HepG2 (cell line): Measurements from ENCODE around the gene NHERF2. TPM values are rescaled to one million over a fixed set of nuclear protein-coding genes. Genes with fewer than 3 reads are reported as not detected.

Experiments used
- CREB1 ChIP-seq, 2 experiments: fragments of 450-650 bp in 1 of 2; IDR thresholded peaks; 2 replicates each; pipeline ENCODE4 v1.6.1; 2016 to 2017; ENCODE audit warnings: control low read depth in 1 of 2, mild to moderate bottlenecking in 1 of 2, missing compliant biosample characterization in 1 of 2, missing genetic modification characterization in 1 of 2
- HNRNPH1 ChIP-seq: fragments of 200-400 bp; formaldehyde crosslinking; optimal IDR thresholded peaks from 2 replicates; pipeline ENCODE3; 2017; ENCODE audit warnings: mild to moderate bottlenecking, low read depth, low read length
- NFRKB ChIP-seq: fragments of 450-650 bp; IDR thresholded peaks from 2 replicates; pipeline ENCODE4 v1.6.1; 2017
- PHB2 ChIP-seq: fragments of 450-650 bp; IDR thresholded peaks from 2 replicates; pipeline ENCODE4 v1.6.1; 2018; ENCODE audit not compliant: partially characterized antibody
- SP4 ChIP-seq: sonication (generic); formaldehyde crosslinking; IDR thresholded peaks from 2 replicates; pipeline ENCODE4 v1.8.1; 2023; ENCODE audit warnings: mild to moderate bottlenecking, missing genetic modification reagents
- SRSF9 ChIP-seq: fragments of 200-400 bp; formaldehyde crosslinking; IDR thresholded peaks from 2 replicates; pipeline ENCODE4 v1.6.1; 2018; ENCODE audit warnings: borderline replicate concordance, mild to moderate bottlenecking, low read depth, low read length; ENCODE audit not compliant: insufficient read depth, poor library complexity, severe bottlenecking
- TEAD3 ChIP-seq: optimal IDR thresholded peaks from 2 replicates; pipeline ENCODE3; 2016; ENCODE audit warnings: borderline replicate concordance
- ZNF30 ChIP-seq: sonication (generic); formaldehyde crosslinking; IDR thresholded peaks from 2 replicates; pipeline ENCODE4 v1.5.0; 2020; ENCODE audit warnings: mild to moderate bottlenecking, missing genetic modification reagents
- ZNF451 ChIP-seq: sonication (generic); formaldehyde crosslinking; IDR thresholded peaks from 2 replicates; pipeline ENCODE4 v1.5.0; 2020; ENCODE audit warnings: mild to moderate bottlenecking, missing genetic modification reagents
- ZNF674 ChIP-seq: sonication (generic); formaldehyde crosslinking; IDR thresholded peaks from 2 replicates; pipeline ENCODE4 v1.5.0; 2020; ENCODE audit warnings: low read depth, mild to moderate bottlenecking, missing genetic modification reagents
- polyA plus RNA-seq, 8 experiments: library from polyadenylated mRNA; depleted of rRNA in 3 of 8; stranded (reverse) in 7 of 8; unstranded in 1 of 8; fragments of >200 nt; fragmentation: Illumina TruSeq in 4 of 8; extraction: Trizol in 4 of 8; gene quantifications; 2 replicates each; pipeline versions ENCODE4 v1.2.1 to v1.2.3, GENCODE V29; 2011 to 2016; ENCODE audit warnings: low read depth in 4 of 8, missing spikeins in 1 of 8, mixed read lengths in 1 of 8; ENCODE audit not compliant: insufficient read depth in 1 of 8
- total RNA-seq, 5 experiments: library from RNA; depleted of rRNA; stranded (reverse); fragments of >200 nt; fragmentation: Illumina TruSeq; extraction: Trizol; gene quantifications; 2 replicates each; pipeline ENCODE4 v1.2.3, GENCODE V29; 2016; ENCODE audit warnings: low read depth in 1 of 5
- TF ChIP-seq, protein P1 (sequence below): sonication (generic); formaldehyde crosslinking; IDR thresholded peaks from 2 replicates; pipeline ENCODE4 v1.5.1; 2020; ENCODE audit warnings: mild to moderate bottlenecking, missing genetic modification reagents, moderate library complexity
- TF ChIP-seq, protein P2 (sequence below): IDR thresholded peaks from 2 replicates; pipeline ENCODE4 v1.6.1; 2018; ENCODE audit warnings: missing genetic modification reagents
- TF ChIP-seq, protein P3 (sequence below): sonication (generic); formaldehyde crosslinking; IDR thresholded peaks from 2 replicates; pipeline ENCODE4 v1.4.0; 2020; ENCODE audit warnings: missing genetic modification reagents
- TF ChIP-seq, protein P4 (sequence below): sonication (generic); formaldehyde crosslinking; IDR thresholded peaks from 2 replicates; pipeline ENCODE4 v1.5.0; 2020; ENCODE audit warnings: mild to moderate bottlenecking, missing genetic modification reagents, borderline replicate concordance
- TF ChIP-seq, protein P5 (sequence below): sonication (generic); formaldehyde crosslinking; IDR thresholded peaks from 2 replicates; pipeline ENCODE4 v1.8.0; 2022; ENCODE audit warnings: missing genetic modification reagents, mild to moderate bottlenecking, borderline replicate concordance

The NHERF2 gene
- total and polyA plus RNA-seq, 2 of the 13 experiments (the other 11 are each of a cell fraction or from before 2014, with no cell fraction given): 23.7 to 39.3 TPM

DNA sequence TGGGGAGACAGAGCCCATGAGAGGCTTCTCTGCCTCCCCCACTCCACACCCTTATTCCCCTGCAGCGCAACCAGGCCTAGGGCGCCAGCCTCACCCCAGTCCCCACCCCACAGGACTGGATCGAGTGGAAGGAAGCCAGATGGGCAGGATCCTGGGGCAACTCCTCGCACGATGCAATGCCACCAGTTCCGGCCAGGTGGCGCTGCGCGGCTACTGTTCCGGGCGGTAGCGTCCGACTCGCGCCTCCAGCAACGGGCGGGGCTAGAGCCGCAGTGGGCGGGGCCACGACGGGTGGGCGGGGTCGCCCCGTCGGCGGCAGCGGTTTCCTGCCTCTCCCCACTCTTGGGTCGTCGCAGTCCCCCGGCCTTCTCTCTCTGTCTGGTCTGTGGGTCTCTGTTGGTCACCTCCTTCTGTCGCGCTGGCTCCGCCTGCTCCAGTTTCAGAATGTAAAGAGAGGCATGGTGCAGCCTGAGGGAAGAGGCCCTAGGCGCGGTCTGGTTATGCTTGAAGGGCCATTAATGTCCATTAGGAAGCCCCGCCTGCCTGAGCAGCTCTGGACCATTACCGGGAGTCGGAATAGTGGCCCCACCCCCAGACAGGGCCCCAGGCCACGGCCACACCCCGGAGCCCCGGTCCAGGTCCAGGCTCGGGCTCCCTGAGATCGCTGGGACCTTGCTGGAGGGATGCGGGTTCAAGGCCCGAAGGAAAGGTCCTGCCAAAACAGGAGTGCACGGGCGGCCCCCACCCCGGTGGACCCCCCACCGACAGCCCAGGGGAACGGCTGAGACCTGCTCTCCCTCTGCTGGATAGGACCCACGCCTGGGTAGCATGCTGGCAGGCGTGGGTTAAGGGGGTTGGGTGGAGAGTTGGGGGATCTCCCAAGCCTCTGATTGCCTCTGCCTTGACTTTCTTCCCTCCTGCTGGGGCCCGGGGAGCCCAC is 3.3 kb upstream of the NHERF2 start (continued):
- TF ChIP-seq ZNF674 (no peak), NFRKB (no peak), ZNF451 (CRISPR knock-in tag) (peak; percentile 46; the same call in 1 of the 2 replicates), CREB1 (IDR thresholded peaks at IDR 0.05) (no peak), CREB1 (CRISPR knock-in tag; IDR thresholded peaks at IDR 0.05) (no peak), TEAD3 (CRISPR knock-in tag) (peak; percentile 68), PHB2 (no peak), HNRNPH1 (no peak), SP4 (peak; percentile 96), SRSF9 (no peak), ZNF30 (no peak)
- TF ChIP-seq, protein P1, sequence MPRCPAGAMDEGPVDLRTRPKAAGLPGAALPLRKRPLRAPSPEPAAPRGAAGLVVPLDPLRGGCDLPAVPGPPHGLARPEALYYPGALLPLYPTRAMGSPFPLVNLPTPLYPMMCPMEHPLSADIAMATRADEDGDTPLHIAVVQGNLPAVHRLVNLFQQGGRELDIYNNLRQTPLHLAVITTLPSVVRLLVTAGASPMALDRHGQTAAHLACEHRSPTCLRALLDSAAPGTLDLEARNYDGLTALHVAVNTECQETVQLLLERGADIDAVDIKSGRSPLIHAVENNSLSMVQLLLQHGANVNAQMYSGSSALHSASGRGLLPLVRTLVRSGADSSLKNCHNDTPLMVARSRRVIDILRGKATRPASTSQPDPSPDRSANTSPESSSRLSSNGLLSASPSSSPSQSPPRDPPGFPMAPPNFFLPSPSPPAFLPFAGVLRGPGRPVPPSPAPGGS (CRISPR knock-in tag): no peak
- TF ChIP-seq, protein P2, sequence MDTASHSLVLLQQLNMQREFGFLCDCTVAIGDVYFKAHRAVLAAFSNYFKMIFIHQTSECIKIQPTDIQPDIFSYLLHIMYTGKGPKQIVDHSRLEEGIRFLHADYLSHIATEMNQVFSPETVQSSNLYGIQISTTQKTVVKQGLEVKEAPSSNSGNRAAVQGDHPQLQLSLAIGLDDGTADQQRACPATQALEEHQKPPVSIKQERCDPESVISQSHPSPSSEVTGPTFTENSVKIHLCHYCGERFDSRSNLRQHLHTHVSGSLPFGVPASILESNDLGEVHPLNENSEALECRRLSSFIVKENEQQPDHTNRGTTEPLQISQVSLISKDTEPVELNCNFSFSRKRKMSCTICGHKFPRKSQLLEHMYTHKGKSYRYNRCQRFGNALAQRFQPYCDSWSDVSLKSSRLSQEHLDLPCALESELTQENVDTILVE (CRISPR knock-in tag): no peak
- TF ChIP-seq, protein P3, sequence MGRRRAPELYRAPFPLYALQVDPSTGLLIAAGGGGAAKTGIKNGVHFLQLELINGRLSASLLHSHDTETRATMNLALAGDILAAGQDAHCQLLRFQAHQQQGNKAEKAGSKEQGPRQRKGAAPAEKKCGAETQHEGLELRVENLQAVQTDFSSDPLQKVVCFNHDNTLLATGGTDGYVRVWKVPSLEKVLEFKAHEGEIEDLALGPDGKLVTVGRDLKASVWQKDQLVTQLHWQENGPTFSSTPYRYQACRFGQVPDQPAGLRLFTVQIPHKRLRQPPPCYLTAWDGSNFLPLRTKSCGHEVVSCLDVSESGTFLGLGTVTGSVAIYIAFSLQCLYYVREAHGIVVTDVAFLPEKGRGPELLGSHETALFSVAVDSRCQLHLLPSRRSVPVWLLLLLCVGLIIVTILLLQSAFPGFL (CRISPR knock-in tag): no peak
- TF ChIP-seq, protein P4, sequence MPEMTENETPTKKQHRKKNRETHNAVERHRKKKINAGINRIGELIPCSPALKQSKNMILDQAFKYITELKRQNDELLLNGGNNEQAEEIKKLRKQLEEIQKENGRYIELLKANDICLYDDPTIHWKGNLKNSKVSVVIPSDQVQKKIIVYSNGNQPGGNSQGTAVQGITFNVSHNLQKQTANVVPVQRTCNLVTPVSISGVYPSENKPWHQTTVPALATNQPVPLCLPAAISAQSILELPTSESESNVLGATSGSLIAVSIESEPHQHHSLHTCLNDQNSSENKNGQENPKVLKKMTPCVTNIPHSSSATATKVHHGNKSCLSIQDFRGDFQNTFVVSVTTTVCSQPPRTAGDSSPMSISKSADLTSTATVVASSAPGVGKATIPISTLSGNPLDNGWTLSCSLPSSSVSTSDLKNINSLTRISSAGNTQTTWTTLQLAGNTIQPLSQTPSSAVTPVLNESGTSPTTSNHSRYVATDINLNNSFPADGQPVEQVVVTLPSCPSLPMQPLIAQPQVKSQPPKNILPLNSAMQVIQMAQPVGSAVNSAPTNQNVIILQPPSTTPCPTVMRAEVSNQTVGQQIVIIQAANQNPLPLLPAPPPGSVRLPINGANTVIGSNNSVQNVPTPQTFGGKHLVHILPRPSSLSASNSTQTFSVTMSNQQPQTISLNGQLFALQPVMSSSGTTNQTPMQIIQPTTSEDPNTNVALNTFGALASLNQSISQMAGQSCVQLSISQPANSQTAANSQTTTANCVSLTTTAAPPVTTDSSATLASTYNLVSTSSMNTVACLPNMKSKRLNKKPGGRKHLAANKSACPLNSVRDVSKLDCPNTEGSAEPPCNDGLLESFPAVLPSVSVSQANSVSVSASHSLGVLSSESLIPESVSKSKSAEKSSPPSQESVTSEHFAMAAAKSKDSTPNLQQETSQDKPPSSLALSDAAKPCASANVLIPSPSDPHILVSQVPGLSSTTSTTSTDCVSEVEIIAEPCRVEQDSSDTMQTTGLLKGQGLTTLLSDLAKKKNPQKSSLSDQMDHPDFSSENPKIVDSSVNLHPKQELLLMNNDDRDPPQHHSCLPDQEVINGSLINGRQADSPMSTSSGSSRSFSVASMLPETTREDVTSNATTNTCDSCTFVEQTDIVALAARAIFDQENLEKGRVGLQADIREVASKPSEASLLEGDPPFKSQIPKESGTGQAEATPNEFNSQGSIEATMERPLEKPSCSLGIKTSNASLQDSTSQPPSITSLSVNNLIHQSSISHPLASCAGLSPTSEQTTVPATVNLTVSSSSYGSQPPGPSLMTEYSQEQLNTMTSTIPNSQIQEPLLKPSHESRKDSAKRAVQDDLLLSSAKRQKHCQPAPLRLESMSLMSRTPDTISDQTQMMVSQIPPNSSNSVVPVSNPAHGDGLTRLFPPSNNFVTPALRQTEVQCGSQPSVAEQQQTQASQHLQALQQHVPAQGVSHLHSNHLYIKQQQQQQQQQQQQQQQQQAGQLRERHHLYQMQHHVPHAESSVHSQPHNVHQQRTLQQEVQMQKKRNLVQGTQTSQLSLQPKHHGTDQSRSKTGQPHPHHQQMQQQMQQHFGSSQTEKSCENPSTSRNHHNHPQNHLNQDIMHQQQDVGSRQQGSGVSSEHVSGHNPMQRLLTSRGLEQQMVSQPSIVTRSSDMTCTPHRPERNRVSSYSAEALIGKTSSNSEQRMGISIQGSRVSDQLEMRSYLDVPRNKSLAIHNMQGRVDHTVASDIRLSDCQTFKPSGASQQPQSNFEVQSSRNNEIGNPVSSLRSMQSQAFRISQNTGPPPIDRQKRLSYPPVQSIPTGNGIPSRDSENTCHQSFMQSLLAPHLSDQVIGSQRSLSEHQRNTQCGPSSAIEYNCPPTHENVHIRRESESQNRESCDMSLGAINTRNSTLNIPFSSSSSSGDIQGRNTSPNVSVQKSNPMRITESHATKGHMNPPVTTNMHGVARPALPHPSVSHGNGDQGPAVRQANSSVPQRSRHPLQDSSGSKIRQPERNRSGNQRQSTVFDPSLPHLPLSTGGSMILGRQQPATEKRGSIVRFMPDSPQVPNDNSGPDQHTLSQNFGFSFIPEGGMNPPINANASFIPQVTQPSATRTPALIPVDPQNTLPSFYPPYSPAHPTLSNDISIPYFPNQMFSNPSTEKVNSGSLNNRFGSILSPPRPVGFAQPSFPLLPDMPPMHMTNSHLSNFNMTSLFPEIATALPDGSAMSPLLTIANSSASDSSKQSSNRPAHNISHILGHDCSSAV (CRISPR knock-in tag): no peak
- TF ChIP-seq, protein P5, sequence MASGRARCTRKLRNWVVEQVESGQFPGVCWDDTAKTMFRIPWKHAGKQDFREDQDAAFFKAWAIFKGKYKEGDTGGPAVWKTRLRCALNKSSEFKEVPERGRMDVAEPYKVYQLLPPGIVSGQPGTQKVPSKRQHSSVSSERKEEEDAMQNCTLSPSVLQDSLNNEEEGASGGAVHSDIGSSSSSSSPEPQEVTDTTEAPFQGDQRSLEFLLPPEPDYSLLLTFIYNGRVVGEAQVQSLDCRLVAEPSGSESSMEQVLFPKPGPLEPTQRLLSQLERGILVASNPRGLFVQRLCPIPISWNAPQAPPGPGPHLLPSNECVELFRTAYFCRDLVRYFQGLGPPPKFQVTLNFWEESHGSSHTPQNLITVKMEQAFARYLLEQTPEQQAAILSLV (CRISPR knock-in tag): no peak
